Measurements from ENCODE around the gene STIM1. TPM values are rescaled to one million over a fixed set of nuclear protein-coding genes. Genes with fewer than 3 reads are reported as not detected.

Gene STIM1
- total and polyA plus RNA-seq, 12 donors: 11.9 to 55.7 (median 37.4) TPM

DNA sequence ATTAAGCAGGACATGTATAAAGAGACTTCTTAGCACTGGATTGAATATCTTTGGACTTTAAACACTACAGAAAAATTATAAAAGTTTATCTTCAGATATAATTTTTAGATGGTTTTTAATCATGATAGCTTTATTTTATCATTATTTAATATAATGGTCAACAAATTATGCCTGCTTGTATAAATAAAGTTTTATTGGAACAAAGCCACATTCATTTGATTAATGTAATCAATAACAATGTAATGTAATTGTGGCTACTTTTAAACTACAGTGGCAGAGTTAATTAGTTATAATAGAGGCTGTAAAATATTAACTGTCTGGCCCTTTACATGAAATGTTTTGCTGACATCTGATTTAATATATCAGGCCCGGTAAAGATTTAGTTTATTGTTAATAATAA, 70.0 kb downstream of the STIM1 start:
- 97 to 100% methylated on average over 1 of the region's 1 CpG for WGBS, 2 donors
- Histone ChIP-seq H3K27ac (no peak overlapping the region), H3K27me3 (no peaks in the 10 kb centered on the region)

DNA sequence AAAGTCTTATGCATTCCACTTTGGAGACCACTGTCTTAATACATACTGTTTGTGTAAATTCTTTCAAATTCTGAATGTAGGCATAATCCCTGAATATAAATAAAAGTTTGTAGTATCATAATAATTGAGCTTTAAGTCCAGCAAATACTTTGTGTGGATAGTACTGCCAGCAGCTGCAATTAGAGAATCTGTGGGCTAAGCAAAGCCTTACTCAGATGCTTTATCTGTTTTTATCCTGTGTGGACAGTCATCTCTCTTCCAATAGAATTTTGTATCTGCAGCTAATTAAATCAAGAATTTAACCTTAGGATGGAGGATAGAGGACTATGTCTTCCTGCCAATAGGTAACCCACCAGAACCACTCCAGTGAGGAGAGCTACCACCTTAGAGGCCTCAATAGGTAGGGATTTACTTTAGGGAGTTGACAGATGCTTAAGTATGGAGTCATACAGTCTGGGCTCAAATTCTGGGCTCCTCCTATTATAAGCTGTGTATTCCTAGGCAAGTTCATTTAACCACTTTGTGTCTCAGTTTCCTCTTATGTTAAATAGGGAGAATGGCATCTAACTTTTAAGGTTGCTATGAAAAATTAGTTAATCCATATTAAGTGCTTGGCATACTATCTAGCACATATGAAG, 71.1 kb downstream of the STIM1 start:
- Histone ChIP-seq H3K4me1 (peaks cover 0 to 37% (median 18%) of the 10 kb centered on the region in 9 donors), H3K9me3 (peaks cover 0 to 11% (median 0%) of the 10 kb centered on the region in 11 donors), H3K4me3 (no peak overlapping the region), H3K36me3 (no peaks in the 10 kb centered on the region), H3K27me3 (no peaks in the 10 kb centered on the region), H3K27ac (no peak overlapping the region)
- no peak for DNase-seq
- no peak for ATAC-seq
- TF ChIP-seq, protein P1, sequence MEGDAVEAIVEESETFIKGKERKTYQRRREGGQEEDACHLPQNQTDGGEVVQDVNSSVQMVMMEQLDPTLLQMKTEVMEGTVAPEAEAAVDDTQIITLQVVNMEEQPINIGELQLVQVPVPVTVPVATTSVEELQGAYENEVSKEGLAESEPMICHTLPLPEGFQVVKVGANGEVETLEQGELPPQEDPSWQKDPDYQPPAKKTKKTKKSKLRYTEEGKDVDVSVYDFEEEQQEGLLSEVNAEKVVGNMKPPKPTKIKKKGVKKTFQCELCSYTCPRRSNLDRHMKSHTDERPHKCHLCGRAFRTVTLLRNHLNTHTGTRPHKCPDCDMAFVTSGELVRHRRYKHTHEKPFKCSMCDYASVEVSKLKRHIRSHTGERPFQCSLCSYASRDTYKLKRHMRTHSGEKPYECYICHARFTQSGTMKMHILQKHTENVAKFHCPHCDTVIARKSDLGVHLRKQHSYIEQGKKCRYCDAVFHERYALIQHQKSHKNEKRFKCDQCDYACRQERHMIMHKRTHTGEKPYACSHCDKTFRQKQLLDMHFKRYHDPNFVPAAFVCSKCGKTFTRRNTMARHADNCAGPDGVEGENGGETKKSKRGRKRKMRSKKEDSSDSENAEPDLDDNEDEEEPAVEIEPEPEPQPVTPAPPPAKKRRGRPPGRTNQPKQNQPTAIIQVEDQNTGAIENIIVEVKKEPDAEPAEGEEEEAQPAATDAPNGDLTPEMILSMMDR (IDR thresholded peaks at IDR 0.05): no peak
- intact Hi-C loops (cut with DNase I): no loop called here

More for the DNA sequence above, 70.0 kb downstream of the STIM1 start:
- no peaks in the 10 kb centered on the region for H3K36me3 ChIP-seq
- no peak for ATAC-seq
- no peak overlapping the region for H3K4me3 ChIP-seq
- peaks cover 0 to 13% (median 0%) of the 10 kb centered on the region in 11 donors for H3K9me3 ChIP-seq
- intact Hi-C loops (cut with DNase I): no loop called here
- no peak for DNase-seq
- TF ChIP-seq, protein P1 (IDR thresholded peaks at IDR 0.05): no peak
- peaks cover 0 to 30% (median 17%) of the 10 kb centered on the region in 9 donors for H3K4me1 ChIP-seq

DNA sequence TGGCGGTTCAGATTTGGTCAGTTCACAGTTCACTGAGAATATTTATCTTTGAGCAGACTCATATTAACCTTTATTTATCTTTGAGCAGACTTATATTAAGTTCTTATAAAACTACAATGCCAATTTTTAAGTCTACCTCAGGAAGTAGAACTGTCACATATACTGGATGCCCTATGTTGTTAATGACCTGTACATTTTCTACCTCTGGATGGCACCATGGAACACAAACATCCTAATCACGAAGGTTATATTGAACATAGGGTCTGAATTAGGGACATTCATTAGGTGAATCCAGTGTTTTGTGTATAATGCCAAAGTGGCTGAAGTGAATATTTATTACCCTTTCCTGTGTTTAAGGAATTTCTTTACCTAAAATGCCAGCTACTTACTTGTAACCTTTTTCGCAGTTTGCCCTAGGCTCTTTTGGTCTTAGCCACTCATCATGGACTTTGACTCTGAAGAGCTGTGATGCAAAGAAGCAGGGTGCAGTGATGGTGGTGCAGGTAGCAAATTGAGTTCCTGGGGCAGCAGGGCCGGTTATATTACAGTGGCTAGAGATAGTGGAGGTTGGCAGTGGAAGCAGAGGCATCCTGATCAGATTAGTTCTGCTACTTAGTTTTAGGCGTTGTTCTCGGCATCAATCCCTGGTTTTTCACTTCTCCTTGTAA, 71.8 kb downstream of the STIM1 start:
- H3K36me3 ChIP-seq: no peaks in the 10 kb centered on the region
- intact Hi-C loops (cut with DNase I): no loop called here
- H3K4me1 ChIP-seq: peaks cover 0 to 37% (median 18%) of the 10 kb centered on the region in 9 donors
- H3K27ac ChIP-seq: no peak overlapping the region
- H3K27me3 ChIP-seq: no peaks in the 10 kb centered on the region
- ATAC-seq (no peak), DNase-seq (no peak)
- peaks cover 0 to 4% (median 0%) of the 10 kb centered on the region in 11 donors for H3K9me3 ChIP-seq
- no peak overlapping the region for H3K4me3 ChIP-seq
- TF ChIP-seq, protein P1 (IDR thresholded peaks at IDR 0.05): peak in 3 of 9 donors; percentile 12 to 26 (median 19)
- 78% methylated on average over 6 of the region's 6 CpGs for WGBS, 2 donors

DNA sequence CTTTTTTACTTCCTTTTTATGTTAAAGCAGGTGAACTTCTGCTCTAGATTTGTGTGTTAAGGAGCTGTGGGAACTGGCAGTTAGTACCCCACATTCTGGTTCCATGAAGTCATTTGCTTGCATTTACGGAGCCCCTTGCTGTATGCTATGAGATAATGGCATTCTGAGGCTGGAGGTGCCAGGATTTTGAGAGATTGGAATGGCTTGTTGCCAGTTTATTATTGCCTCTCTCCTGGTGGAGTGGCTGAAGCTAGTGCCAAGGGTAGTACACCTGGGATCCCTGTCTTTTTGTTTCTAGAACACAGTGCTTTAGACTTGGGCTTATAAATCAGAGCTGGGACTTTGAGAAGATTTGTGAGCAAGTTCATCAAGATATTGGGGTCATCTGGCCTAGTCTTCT, 73.8 kb downstream of the STIM1 start:
- TF ChIP-seq, protein P1 (IDR thresholded peaks at IDR 0.05): no peak
- Histone ChIP-seq H3K27ac (peak overlapping the region in 6 of 10 donors; percentile 6 to 74 (median 57)), H3K27me3 (no peaks in the 10 kb centered on the region), H3K4me3 (no peak overlapping the region), H3K9me3 (no peaks in the 10 kb centered on the region), H3K36me3 (no peaks in the 10 kb centered on the region), H3K4me1 (peaks cover 0 to 43% (median 20%) of the 10 kb centered on the region in 9 donors)
- WGBS, 2 donors: 55 to 56% methylated on average over 1 of the region's 1 CpG
- intact Hi-C loops (cut with DNase I): no loop called here
- peak in 4 of 8 donors; percentile 18 to 55 (median 35) for ATAC-seq
- DNase-seq: no peak

Data from heart right ventricle (tissue), 16 donors.